ENCODE measurements around the gene JAG1. TPM values are rescaled to one million over a fixed set of nuclear protein-coding genes. Genes with fewer than 3 reads are reported as not detected.

Gene JAG1
- polyA plus RNA-seq, 3 donors, result 0.70 to 6.8 (median 0.85) TPM

DNA sequence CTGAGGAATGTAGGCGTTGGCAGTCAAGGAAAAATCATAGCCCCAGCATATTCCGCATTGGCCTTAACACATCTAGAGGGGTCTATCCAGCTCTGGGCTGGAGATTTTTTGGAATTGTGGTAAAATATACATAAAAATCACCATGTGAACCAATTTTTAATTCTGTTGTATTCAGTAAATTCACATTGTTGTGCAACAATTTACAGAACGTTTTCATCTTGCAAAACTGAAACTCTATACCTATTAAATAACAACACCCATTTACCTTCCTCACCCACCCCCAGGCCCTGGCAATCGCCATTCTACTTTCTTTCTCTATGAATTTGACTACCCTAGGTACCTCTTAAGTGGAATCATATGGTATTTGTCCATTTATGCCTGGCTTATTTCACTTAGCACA is 6.8 kb upstream of the JAG1 start:
- Histone ChIP-seq H3K4me2 (replicated peaks; ENCODE audit: extremely low read depth, low read length, poor library complexity, severe bottlenecking) (no peak overlapping the region), H4K20me1 (ENCODE audit: insufficient read depth, low read length) (no peaks in the 10 kb centered on the region), H3K36me3 (replicated peaks in 1 of 2; ENCODE audit: control insufficient read depth in 1 of 2, insufficient read depth in 2 of 2, low read length in 2 of 2) (no peaks in the 10 kb centered on the region), H3K4me3 (replicated peaks in 1 of 3; ENCODE audit: low read depth in 2 of 3, low read length in 3 of 3) (no peak overlapping the region), H3K9ac (ENCODE audit: insufficient read depth, low read length, poor library complexity, severe bottlenecking) (no peak overlapping the region), H3K27ac (ENCODE audit: low read depth in 1 of 2, low read length in 2 of 2) (no peak overlapping the region), H3K4me1 (ENCODE audit: control insufficient read depth in 1 of 2, insufficient read depth in 2 of 2, low read length in 2 of 2) (no peaks in the 10 kb centered on the region), H3K79me2 (ENCODE audit: insufficient read depth, low read length) (no peaks in the 10 kb centered on the region), H3K27me3 (ENCODE audit: control insufficient read depth in 2 of 2, insufficient read depth in 2 of 2, low read length in 2 of 2) (peaks cover 0 to 16% of the 10 kb centered on the region in 2 donors), H3K9me3 (replicated peaks in 1 of 2; ENCODE audit: control insufficient read depth in 1 of 2, insufficient read depth in 1 of 2, low read length in 2 of 2) (no peaks in the 10 kb centered on the region), H2AFZ (ENCODE audit: insufficient read depth, low read depth, low read length, poor library complexity, severe bottlenecking) (no peak overlapping the region)
- Mint-ChIP-seq H3K36me3 (peaks cover 0 to 2% of the 10 kb centered on the region in 2 donors), H3K27ac (no peak overlapping the region), H3K9me3 (no peaks in the 10 kb centered on the region), H3K4me1 (peaks cover 4% of the 10 kb centered on the region), H3K4me3 (no peak overlapping the region), H3K27me3 (ENCODE audit: low read depth in 3 of 3) (peaks cover 16 to 29% (median 23%) of the 10 kb centered on the region in 3 donors)
- WGBS (ENCODE audit: insufficient coverage), result no CpG with 5 or more reads among the region's 4 CpGs
- no peak for DNase-seq
- intact Hi-C loops (cut with micrococcal nuclease), result no loop called here
- TF ChIP-seq, protein P1, sequence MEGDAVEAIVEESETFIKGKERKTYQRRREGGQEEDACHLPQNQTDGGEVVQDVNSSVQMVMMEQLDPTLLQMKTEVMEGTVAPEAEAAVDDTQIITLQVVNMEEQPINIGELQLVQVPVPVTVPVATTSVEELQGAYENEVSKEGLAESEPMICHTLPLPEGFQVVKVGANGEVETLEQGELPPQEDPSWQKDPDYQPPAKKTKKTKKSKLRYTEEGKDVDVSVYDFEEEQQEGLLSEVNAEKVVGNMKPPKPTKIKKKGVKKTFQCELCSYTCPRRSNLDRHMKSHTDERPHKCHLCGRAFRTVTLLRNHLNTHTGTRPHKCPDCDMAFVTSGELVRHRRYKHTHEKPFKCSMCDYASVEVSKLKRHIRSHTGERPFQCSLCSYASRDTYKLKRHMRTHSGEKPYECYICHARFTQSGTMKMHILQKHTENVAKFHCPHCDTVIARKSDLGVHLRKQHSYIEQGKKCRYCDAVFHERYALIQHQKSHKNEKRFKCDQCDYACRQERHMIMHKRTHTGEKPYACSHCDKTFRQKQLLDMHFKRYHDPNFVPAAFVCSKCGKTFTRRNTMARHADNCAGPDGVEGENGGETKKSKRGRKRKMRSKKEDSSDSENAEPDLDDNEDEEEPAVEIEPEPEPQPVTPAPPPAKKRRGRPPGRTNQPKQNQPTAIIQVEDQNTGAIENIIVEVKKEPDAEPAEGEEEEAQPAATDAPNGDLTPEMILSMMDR (IDR thresholded peaks at IDR 0.05), result no peak

- no peak for DNase-seq
- TF ChIP-seq, protein P1 (IDR thresholded peaks at IDR 0.05), result no peak
- H3K4me3 Mint-ChIP-seq, result no peak overlapping the region
- no peak overlapping the region for H3K4me2 ChIP-seq (replicated peaks; ENCODE audit: extremely low read depth, low read length, poor library complexity, severe bottlenecking)
- no peak overlapping the region for H3K27ac Mint-ChIP-seq
- WGBS (ENCODE audit: insufficient coverage), result no CpG with 5 or more reads among the region's 4 CpGs
- H3K4me3 ChIP-seq (replicated peaks in 1 of 3; ENCODE audit: low read depth in 2 of 3, low read length in 3 of 3), result no peak overlapping the region
- peaks cover 26 to 36% (median 29%) of the 10 kb centered on the region in 3 donors for H3K27me3 Mint-ChIP-seq (ENCODE audit: low read depth in 3 of 3)
- no peak overlapping the region for H3K9ac ChIP-seq (ENCODE audit: insufficient read depth, low read length, poor library complexity, severe bottlenecking)
- H3K9me3 ChIP-seq (replicated peaks in 1 of 2; ENCODE audit: control insufficient read depth in 1 of 2, insufficient read depth in 1 of 2, low read length in 2 of 2), result no peaks in the 10 kb centered on the region
- peaks cover 4 to 24% of the 10 kb centered on the region in 2 donors for H3K27me3 ChIP-seq (ENCODE audit: control insufficient read depth in 2 of 2, insufficient read depth in 2 of 2, low read length in 2 of 2)
- peaks cover 0 to 2% of the 10 kb centered on the region in 2 donors for H3K36me3 Mint-ChIP-seq
- H3K79me2 ChIP-seq (ENCODE audit: insufficient read depth, low read length), result no peaks in the 10 kb centered on the region
- peaks cover 11% of the 10 kb centered on the region for H3K4me1 Mint-ChIP-seq
- no peak overlapping the region for H3K27ac ChIP-seq (ENCODE audit: low read depth in 1 of 2, low read length in 2 of 2)
- H3K4me1 ChIP-seq (ENCODE audit: control insufficient read depth in 1 of 2, insufficient read depth in 2 of 2, low read length in 2 of 2), result peaks cover 6 to 10% of the 10 kb centered on the region in 2 donors
- no peaks in the 10 kb centered on the region for H3K9me3 Mint-ChIP-seq
- no peak overlapping the region for H2AFZ ChIP-seq (ENCODE audit: insufficient read depth, low read depth, low read length, poor library complexity, severe bottlenecking)
- no peaks in the 10 kb centered on the region for H4K20me1 ChIP-seq (ENCODE audit: insufficient read depth, low read length)
- no peaks in the 10 kb centered on the region for H3K36me3 ChIP-seq (replicated peaks in 1 of 2; ENCODE audit: control insufficient read depth in 1 of 2, insufficient read depth in 2 of 2, low read length in 2 of 2)
- intact Hi-C loops (cut with micrococcal nuclease), result loop anchor here (5.0 to 10.0 kb wide), 3 partner anchors 117 to 684 kb away; no protein-coding TSS in a partner anchor
These were observed 5.5 kb upstream of the JAG1 start for GRCh38 chr20:10679269-10679668.
